ENCODE data around the gene CLTA. TPM values are rescaled to one million over a fixed set of nuclear protein-coding genes. Genes with fewer than 3 reads are reported as not detected.
"Not testable (repeated sequence)": the region's sequence is repeated elsewhere in the genome, so short reads cannot be mapped to it uniquely, and the experiment has no call there.

Gene CLTA
- total and polyA plus RNA-seq, 2 donors (not counting 3 experiments of a cell fraction or from before 2014, with no cell fraction given) = 229 to 317 TPM

DNA sequence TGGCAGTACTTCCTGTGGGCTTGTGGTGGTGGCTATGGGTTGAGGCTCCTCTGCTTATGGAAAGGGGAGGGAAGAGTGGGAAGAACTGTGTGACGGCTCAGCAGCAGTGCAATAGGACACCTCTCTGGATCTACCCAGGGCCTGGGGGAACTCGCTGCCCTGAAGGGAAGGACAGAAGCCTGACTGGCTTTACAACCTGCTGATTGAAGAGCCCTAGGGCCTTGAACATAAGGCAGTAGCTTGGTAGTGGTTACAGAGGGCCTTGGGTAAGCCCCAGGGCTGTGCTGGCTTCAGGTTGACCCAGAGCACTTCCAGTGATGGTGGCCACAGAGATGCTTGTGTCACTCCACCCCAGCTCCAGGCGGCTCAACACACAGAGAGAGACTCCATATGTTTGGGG, 16.0 kb upstream of the CLTA start:
- Histone ChIP-seq H3K27me3 (ENCODE audit: control insufficient read depth in 2 of 2, insufficient read depth in 2 of 2, low read length in 2 of 2) (no peaks in the 10 kb centered on the region), H3K9me3 (replicated peaks; ENCODE audit: control insufficient read depth, insufficient read depth, low read length) (no peaks in the 10 kb centered on the region), H4K20me1 (replicated peaks; ENCODE audit: control insufficient read depth, extremely low read depth, insufficient read depth, low read length) (no peaks in the 10 kb centered on the region), H3K4me1 (ENCODE audit: control insufficient read depth, extremely low read depth, insufficient read depth, low read length) (no peaks in the 10 kb centered on the region), H3K79me2 (ENCODE audit: control insufficient read depth, insufficient read depth, low read length) (no peaks in the 10 kb centered on the region), H3K4me3 (replicated peaks in 1 of 3; ENCODE audit: insufficient read depth in 1 of 3, low read depth in 1 of 3, low read length in 3 of 3) (no peak overlapping the region), H3K27ac (ENCODE audit: insufficient read depth, low read depth, low read length) (no peak overlapping the region), H3K36me3 (ENCODE audit: control insufficient read depth in 2 of 2, extremely low read depth in 1 of 2, insufficient read depth in 2 of 2, low read length in 2 of 2) (no peaks in the 10 kb centered on the region), H3K9me1 (replicated peaks; ENCODE audit: control insufficient read depth, extremely low read depth, insufficient read depth, low read length) (no peaks in the 10 kb centered on the region), H3K9ac (replicated peaks; ENCODE audit: extremely low read depth, insufficient read depth, low read length) (no peak overlapping the region), H2AFZ (ENCODE audit: low read depth, low read length) (no peak overlapping the region), H3K4me2 (ENCODE audit: insufficient read depth, low read length) (no peak overlapping the region)
- dilution Hi-C loops (cut with MboI; ENCODE audit: extremely low pct_ligation_motif_present, low sequenced_read_pairs) = no loop called here
- POLR2A ChIA-PET = no interaction called here
- DNase-seq (ENCODE audit: low read depth, low spot score) (no peak), FAIRE-seq (no peak)
- TF ChIP-seq EZH2 (IDR thresholded peaks at IDR 0.05; ENCODE audit: borderline replicate concordance, low read depth, low read length, severe bottlenecking) (no peak), MYC (IDR thresholded peaks at IDR 0.05; ENCODE audit: low read depth, low read length) (no peak), GATA2 (IDR thresholded peaks at IDR 0.05; ENCODE audit: insufficient read depth, insufficient read length, low read depth, low read length) (no peak), FOS (IDR thresholded peaks at IDR 0.05; ENCODE audit: borderline replicate concordance, insufficient read depth, low read length) (no peak), POLR2A (IDR thresholded peaks at IDR 0.05; ENCODE audit: low read depth, low read length) (no peak), JUN (IDR thresholded peaks at IDR 0.05; ENCODE audit: borderline replicate concordance, insufficient read depth, insufficient read length, low read depth) (no peak), POLR2AphosphoS5 (IDR thresholded peaks at IDR 0.05; ENCODE audit: insufficient read depth, low read depth, low read length) (no peak)
- TF ChIP-seq, protein P1, sequence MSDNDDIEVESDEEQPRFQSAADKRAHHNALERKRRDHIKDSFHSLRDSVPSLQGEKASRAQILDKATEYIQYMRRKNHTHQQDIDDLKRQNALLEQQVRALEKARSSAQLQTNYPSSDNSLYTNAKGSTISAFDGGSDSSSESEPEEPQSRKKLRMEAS (IDR thresholded peaks at IDR 0.05; ENCODE audit: insufficient read depth, insufficient read length) = no peak
- TF ChIP-seq, protein P2, sequence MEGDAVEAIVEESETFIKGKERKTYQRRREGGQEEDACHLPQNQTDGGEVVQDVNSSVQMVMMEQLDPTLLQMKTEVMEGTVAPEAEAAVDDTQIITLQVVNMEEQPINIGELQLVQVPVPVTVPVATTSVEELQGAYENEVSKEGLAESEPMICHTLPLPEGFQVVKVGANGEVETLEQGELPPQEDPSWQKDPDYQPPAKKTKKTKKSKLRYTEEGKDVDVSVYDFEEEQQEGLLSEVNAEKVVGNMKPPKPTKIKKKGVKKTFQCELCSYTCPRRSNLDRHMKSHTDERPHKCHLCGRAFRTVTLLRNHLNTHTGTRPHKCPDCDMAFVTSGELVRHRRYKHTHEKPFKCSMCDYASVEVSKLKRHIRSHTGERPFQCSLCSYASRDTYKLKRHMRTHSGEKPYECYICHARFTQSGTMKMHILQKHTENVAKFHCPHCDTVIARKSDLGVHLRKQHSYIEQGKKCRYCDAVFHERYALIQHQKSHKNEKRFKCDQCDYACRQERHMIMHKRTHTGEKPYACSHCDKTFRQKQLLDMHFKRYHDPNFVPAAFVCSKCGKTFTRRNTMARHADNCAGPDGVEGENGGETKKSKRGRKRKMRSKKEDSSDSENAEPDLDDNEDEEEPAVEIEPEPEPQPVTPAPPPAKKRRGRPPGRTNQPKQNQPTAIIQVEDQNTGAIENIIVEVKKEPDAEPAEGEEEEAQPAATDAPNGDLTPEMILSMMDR (IDR thresholded peaks at IDR 0.05; ENCODE audit: extremely low read depth in 1 of 2, insufficient read depth in 1 of 2, low read depth in 1 of 2, low read length in 2 of 2) = no peak
- no TSS peak for BruUV-seq (replicated peaks)
- intact Hi-C loops (cut with micrococcal nuclease) = no loop called here
- CTCF ChIA-PET = interaction anchor here (4.0 kb wide), 1 partner anchor 14 kb away, joined by 19 read pairs; the partner anchor contains the start of gene CLTA

DNA sequence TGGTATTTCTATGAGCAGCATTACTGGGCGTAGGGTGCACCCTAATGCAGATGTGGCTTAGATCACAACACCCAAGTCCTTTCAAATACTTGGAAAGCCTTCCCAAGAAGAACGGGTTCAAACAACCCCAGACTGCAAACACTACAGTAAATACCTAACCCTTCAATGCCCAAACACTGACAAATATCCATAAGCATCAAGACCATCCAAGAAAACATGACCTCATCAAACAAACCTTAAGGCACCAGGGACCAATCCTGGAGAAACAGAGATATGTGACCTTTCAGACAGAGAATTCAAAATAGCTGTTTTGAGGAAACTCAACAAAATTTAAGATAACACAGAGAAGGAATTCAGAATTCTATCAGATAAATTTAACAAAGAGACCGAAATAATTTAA, 15.5 kb upstream of the CLTA start:
- DNase-seq (ENCODE audit: low read depth, low spot score); dilution Hi-C loops (cut with MboI; ENCODE audit: extremely low pct_ligation_motif_present, low sequenced_read_pairs); FAIRE-seq; POLR2A ChIA-PET; H2AFZ ChIP-seq (ENCODE audit: low read depth, low read length); H3K9me1 ChIP-seq (replicated peaks; ENCODE audit: control insufficient read depth, extremely low read depth, insufficient read depth, low read length); H3K4me3 ChIP-seq (replicated peaks in 1 of 3; ENCODE audit: insufficient read depth in 1 of 3, low read depth in 1 of 3, low read length in 3 of 3); intact Hi-C loops (cut with micrococcal nuclease); H3K27me3 ChIP-seq (ENCODE audit: control insufficient read depth in 2 of 2, insufficient read depth in 2 of 2, low read length in 2 of 2); H3K36me3 ChIP-seq (ENCODE audit: control insufficient read depth in 2 of 2, extremely low read depth in 1 of 2, insufficient read depth in 2 of 2, low read length in 2 of 2); H3K79me2 ChIP-seq (ENCODE audit: control insufficient read depth, insufficient read depth, low read length); BruUV-seq (replicated peaks); H3K4me1 ChIP-seq (ENCODE audit: control insufficient read depth, extremely low read depth, insufficient read depth, low read length); H3K27ac ChIP-seq (ENCODE audit: insufficient read depth, low read depth, low read length); H3K9me3 ChIP-seq (replicated peaks; ENCODE audit: control insufficient read depth, insufficient read depth, low read length); H3K9ac ChIP-seq (replicated peaks; ENCODE audit: extremely low read depth, insufficient read depth, low read length); H3K4me2 ChIP-seq (ENCODE audit: insufficient read depth, low read length); H4K20me1 ChIP-seq (replicated peaks; ENCODE audit: control insufficient read depth, extremely low read depth, insufficient read depth, low read length): not testable (repeated sequence)
- CTCF ChIA-PET = interaction anchor here (1.5 kb wide), 1 partner anchor 9 kb away, joined by 3 read pairs; no protein-coding TSS in a partner anchor

DNA sequence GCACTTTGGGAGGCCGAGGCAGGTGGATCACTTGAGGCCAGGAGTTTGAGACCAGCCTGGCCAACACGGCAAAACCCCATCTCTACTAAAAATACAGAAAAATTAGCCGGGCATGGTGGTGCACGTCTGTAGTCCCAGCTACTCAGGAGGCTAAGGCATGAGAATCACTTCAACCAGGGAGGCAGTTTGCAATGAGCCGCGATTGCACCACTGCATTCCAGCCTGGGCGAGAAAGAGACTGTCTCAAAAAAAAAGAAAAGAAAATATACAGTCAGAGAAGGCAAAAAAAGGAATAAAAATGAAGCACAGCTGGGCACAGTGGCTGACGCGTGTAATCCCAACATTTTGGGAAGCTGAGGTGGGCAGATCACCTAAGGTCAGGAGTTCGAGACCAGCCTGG, 14.2 kb upstream of the CLTA start:
- POLR2A ChIA-PET; BruUV-seq (replicated peaks); DNase-seq (ENCODE audit: low read depth, low spot score): not testable (repeated sequence)

More for the DNA sequence above, 14.2 kb upstream of the CLTA start:
- CTCF ChIA-PET = interaction anchor here (1.5 kb wide), 1 partner anchor 10 kb away, joined by 3 read pairs; no protein-coding TSS in a partner anchor
- H3K4me1 ChIP-seq (ENCODE audit: control insufficient read depth, extremely low read depth, insufficient read depth, low read length); H3K9me1 ChIP-seq (replicated peaks; ENCODE audit: control insufficient read depth, extremely low read depth, insufficient read depth, low read length); H3K9me3 ChIP-seq (replicated peaks; ENCODE audit: control insufficient read depth, insufficient read depth, low read length); dilution Hi-C loops (cut with MboI; ENCODE audit: extremely low pct_ligation_motif_present, low sequenced_read_pairs); H3K27ac ChIP-seq (ENCODE audit: insufficient read depth, low read depth, low read length); H4K20me1 ChIP-seq (replicated peaks; ENCODE audit: control insufficient read depth, extremely low read depth, insufficient read depth, low read length); FAIRE-seq; intact Hi-C loops (cut with micrococcal nuclease); H3K4me2 ChIP-seq (ENCODE audit: insufficient read depth, low read length); H3K79me2 ChIP-seq (ENCODE audit: control insufficient read depth, insufficient read depth, low read length); H3K4me3 ChIP-seq (replicated peaks in 1 of 3; ENCODE audit: insufficient read depth in 1 of 3, low read depth in 1 of 3, low read length in 3 of 3); H2AFZ ChIP-seq (ENCODE audit: low read depth, low read length); H3K27me3 ChIP-seq (ENCODE audit: control insufficient read depth in 2 of 2, insufficient read depth in 2 of 2, low read length in 2 of 2); H3K9ac ChIP-seq (replicated peaks; ENCODE audit: extremely low read depth, insufficient read depth, low read length); H3K36me3 ChIP-seq (ENCODE audit: control insufficient read depth in 2 of 2, extremely low read depth in 1 of 2, insufficient read depth in 2 of 2, low read length in 2 of 2): not testable (repeated sequence)

Measured in endothelial cell of umbilical vein (primary cell).